ENCODE data around the gene TRIM2.

The TRIM2 gene

GRCh38 chr4:153156721-153157120 is 47.5 kb upstream of the TRIM2 start:
- Histone ChIP-seq H3K4me2 (ENCODE audit: low read length) (no peak overlapping the region), H4K20me1 (ENCODE audit: control insufficient read depth, insufficient read depth, low read depth, low read length) (no peaks in the 10 kb centered on the region), H3K27me3 (ENCODE audit: control insufficient read depth, low read length) (peaks cover 16% of the 10 kb centered on the region), H3K4me3 (ENCODE audit: low read length) (no peak overlapping the region), H3K9me2 (replicated peaks; ENCODE audit: control insufficient read depth, low read length) (no peaks in the 10 kb centered on the region), H3F3A (ENCODE audit: control insufficient read depth, insufficient read depth) (peaks cover under 1% of the 10 kb centered on the region; the same call in 1 of the 2 replicates), H3K36me3 (ENCODE audit: control insufficient read depth, low read length) (no peaks in the 10 kb centered on the region), H3K79me2 (ENCODE audit: control insufficient read depth, low read length) (no peaks in the 10 kb centered on the region), H3K4me1 (ENCODE audit: control insufficient read depth, low read length) (peaks cover 41% of the 10 kb centered on the region), H3K9me3 (ENCODE audit: control insufficient read depth, insufficient read depth, low read length) (no peaks in the 10 kb centered on the region), H3K27ac (ENCODE audit: low read depth, low read length) (no peak overlapping the region)
- TF ChIP-seq CTCF (IDR thresholded peaks at IDR 0.05; ENCODE audit: low read depth, low read length, poor library complexity, severe bottlenecking) (no peak), EZH2phosphoT487 (IDR thresholded peaks at IDR 0.05; ENCODE audit: borderline replicate concordance, low read length) (no peak)

- Histone ChIP-seq H3K4me2 (ENCODE audit: low read length) (no peak overlapping the region), H3K27ac (ENCODE audit: low read depth, low read length) (no peak overlapping the region)
Measured at GRCh38 chr4:153159016-153159415, 45.2 kb upstream of the TRIM2 start.

GRCh38 chr4:153159728-153160221 is 44.5 kb upstream of the TRIM2 start:
- Histone ChIP-seq H3F3A (ENCODE audit: control insufficient read depth, insufficient read depth) (no peaks in the 10 kb centered on the region), H3K27ac (ENCODE audit: low read depth, low read length) (no peak overlapping the region), H3K79me2 (ENCODE audit: control insufficient read depth, low read length) (no peaks in the 10 kb centered on the region), H3K4me1 (ENCODE audit: control insufficient read depth, low read length) (peaks cover 19% of the 10 kb centered on the region), H3K27me3 (ENCODE audit: control insufficient read depth, low read length) (peaks cover 11% of the 10 kb centered on the region), H3K9me3 (ENCODE audit: control insufficient read depth, insufficient read depth, low read length) (no peaks in the 10 kb centered on the region), H3K9me2 (replicated peaks; ENCODE audit: control insufficient read depth, low read length) (no peaks in the 10 kb centered on the region), H3K4me2 (ENCODE audit: low read length) (no peak overlapping the region), H3K4me3 (ENCODE audit: low read length) (no peak overlapping the region), H4K20me1 (ENCODE audit: control insufficient read depth, insufficient read depth, low read depth, low read length) (no peaks in the 10 kb centered on the region), H3K36me3 (ENCODE audit: control insufficient read depth, low read length) (no peaks in the 10 kb centered on the region)
- TF ChIP-seq EZH2phosphoT487 (IDR thresholded peaks at IDR 0.05; ENCODE audit: borderline replicate concordance, low read length) (no peak), CTCF (IDR thresholded peaks at IDR 0.05; ENCODE audit: low read depth, low read length, poor library complexity, severe bottlenecking) (no peak)

More at GRCh38 chr4:153159016-153159415, 45.2 kb upstream of the TRIM2 start:
- Histone ChIP-seq H3K4me1 (ENCODE audit: control insufficient read depth, low read length) (peaks cover 21% of the 10 kb centered on the region), H4K20me1 (ENCODE audit: control insufficient read depth, insufficient read depth, low read depth, low read length) (no peaks in the 10 kb centered on the region), H3K36me3 (ENCODE audit: control insufficient read depth, low read length) (no peaks in the 10 kb centered on the region), H3K27me3 (ENCODE audit: control insufficient read depth, low read length) (peaks cover 11% of the 10 kb centered on the region), H3K9me3 (ENCODE audit: control insufficient read depth, insufficient read depth, low read length) (no peaks in the 10 kb centered on the region), H3K79me2 (ENCODE audit: control insufficient read depth, low read length) (no peaks in the 10 kb centered on the region), H3K9me2 (replicated peaks; ENCODE audit: control insufficient read depth, low read length) (no peaks in the 10 kb centered on the region), H3K4me3 (ENCODE audit: low read length) (no peak overlapping the region), H3F3A (ENCODE audit: control insufficient read depth, insufficient read depth) (no peaks in the 10 kb centered on the region)
- TF ChIP-seq CTCF (IDR thresholded peaks at IDR 0.05; ENCODE audit: low read depth, low read length, poor library complexity, severe bottlenecking) (peak; percentile 26), EZH2phosphoT487 (IDR thresholded peaks at IDR 0.05; ENCODE audit: borderline replicate concordance, low read length) (no peak)

All from DOHH2 (cell line).